GM21447 (cell line): ENCODE measurements around the gene SH3TC2.
"Not testable (repeated sequence)": the region's sequence is repeated elsewhere in the genome, so short reads cannot be mapped to it uniquely, and the experiment has no call there.

Source experiments
- ATAC-seq: cut with Tn5 transposase; IDR thresholded peaks from one replicate; pipeline ENCODE4 v1.9.1; 2021; ENCODE audit not compliant: unreplicated experiment

SH3TC2 gene

DNA sequence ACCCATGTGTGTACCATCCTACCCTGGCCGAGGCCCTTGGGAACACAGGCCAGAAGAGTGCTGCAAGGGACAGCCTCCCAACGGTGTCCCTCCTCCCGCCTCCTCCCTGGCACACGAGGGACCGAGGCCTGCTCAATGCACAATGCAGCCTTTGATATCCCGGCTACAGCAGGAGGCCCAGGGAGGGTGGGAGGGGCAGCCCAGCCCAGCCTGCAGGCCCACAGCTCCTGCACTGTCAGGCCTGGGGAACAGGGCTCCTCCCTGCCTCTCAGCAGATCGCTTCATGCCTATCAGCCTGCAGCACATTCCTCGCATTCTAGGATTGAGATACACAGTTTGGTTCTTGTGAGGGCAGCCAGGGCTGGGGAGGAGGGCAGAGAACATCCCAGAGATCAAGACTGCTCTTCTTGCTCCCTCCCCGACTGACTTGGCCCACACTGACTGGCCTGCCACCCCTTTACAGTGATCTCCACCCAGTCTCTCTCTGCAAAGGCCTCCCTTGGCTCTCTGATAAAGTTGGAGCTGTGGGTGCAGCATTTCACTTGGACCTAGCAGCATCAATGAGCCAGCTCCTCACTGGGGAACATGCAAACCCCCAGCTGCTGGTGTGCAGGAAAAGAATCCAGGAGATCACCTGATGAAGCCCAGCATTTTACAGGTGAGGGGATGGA is at the start of gene SH3TC2:
Gene SH3TC2, minus strand, starts transcription at position 46 of the 671 bp plus-strand sequence. Its CDS starts 40 bp downstream, at position 6.
- ATAC-seq = no peak

DNA sequence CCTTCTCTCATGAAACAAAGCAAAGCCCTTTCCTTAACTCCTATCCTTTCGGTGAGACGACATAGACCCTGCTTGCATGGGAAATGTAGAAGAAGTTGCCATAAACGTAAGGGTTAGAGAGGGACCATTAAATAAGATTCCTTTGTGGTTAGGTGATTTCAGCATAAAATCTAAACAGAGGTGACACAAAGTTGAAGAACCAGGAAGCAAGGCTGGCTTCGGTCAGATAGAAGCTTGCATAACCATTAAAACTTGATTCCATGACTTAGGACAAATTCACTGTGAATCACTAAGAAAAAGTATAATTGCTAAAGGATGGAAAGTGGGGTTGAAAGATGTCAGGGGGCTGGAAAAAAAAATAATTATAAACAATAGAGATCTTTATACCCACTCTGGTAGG is 47.5 kb upstream of the SH3TC2 start:
- no peak for ATAC-seq

DNA sequence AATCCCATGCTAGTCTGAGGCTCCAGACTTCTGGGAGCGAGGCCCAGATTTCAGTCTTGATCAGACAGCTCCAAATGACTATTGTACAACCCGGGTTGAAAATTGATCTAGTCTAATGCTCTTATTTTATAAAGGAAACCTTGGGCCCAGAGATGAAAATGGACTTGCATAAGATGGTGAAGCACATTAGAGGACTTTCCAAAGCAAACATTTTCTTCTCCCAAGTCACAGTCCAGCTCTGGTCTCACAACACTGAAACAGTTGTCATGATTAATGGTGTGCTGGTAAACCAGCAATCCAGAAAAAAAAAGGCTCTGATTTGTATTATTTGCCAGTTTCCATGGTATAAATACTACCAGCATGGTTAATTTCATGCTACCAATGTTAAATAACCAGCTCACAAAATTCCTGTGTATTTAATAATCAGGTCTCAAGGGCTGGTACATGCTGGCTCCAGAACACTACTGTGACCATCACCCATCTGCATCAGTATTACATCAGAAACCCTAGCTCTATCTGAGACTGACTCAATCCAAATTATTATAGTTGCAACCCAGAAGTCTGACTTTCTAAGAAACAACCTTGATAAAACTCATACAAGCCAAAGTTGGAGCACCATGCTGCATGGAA is 45.9 kb upstream of the SH3TC2 start:
- ATAC-seq = no peak

DNA sequence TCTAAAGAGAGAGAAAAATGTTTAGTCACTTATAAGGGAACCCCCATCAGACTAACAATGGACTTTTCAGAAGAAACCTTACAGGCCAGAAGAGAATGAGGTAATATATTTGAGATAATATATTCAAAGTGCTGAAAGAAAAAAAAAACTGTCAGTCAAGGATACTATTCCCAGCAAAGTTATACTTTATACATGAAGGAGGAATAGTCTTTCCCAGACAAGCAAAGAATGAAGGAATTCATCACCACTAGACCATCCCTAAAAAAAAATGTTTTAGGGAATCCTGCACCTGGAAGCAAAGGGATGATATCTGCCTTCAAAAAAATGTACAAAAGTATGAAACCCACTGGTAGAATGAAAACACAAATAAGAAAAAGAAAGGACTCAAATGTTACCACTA is 37.5 kb upstream of the SH3TC2 start:
- no peak for ATAC-seq

DNA sequence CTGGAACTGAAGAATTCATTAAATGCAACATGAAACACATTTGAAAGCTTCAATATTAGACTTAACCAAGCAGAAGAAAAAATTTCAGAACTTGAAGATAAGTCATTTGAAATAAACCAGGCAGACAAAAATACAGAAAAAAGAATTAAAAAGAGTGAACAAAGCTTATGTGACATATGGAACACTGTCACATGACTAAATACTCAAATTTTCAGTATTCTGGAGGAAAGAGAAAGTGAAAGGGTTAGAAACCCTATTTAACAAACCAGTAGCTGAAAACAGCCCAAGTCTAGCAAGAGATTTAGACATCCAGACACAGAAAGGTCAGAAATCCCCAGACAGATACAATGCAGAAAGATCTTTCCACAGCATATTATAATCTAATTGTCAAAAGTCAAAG is 37.1 kb upstream of the SH3TC2 start:
- no peak for ATAC-seq

DNA sequence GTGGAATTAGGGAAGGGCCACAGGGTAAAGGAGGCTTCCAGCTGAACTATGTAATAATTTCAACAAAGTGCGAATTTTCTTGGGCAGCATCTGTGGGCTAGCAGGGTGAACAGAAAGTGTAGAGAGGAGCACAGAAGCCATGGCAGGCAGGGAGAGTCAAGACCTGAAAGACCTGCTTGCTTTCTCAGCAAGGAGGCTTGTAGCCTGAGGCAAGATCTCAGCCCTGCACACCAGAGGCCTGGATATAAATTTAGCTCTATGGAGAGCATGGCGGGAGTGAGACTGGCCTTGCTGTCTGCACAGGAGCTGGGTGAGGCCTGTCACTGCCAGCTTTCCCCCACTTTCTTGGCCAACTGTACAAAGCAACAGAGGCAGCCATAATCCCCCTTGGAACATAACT is 32.1 kb upstream of the SH3TC2 start:
- ATAC-seq = no peak

DNA sequence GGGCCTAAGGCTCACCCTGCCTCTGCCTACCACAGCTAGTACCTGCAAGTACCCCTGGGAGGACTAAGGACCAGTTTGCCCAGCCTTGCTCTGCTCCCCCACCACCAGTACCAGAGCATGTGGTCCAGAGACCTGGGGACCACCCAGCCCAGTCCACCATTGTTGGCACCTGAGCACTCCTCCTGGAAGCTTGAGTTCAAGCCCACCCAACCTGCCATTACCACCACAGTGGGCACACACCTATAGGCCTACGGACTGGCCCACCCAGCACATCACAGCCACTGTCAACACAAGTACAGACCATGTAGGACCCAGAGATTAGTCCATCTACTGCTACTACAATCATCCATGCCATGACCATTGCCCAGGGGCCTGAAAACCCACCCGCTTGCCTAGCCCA is 30.8 kb upstream of the SH3TC2 start:
- no peak for ATAC-seq

DNA sequence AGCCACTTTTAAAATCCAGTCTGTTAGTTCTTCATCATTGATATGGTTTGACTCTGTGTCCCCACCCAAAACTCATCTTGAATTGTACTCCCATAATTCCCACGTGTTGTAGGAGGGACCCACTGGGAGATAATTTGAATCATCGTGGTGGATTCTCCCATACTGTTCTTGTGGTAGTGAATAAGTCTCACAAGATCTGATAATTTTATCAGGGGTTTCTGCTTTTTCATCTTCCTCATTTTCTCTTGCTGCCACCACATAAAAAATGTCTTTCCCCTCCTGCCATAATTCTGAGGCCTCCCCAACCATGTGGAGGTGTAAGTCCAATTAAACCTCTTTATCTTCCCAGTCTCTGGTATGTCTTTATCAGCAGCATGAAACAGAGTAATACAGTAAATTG is 26.9 kb upstream of the SH3TC2 start:
- no peak for ATAC-seq

DNA sequence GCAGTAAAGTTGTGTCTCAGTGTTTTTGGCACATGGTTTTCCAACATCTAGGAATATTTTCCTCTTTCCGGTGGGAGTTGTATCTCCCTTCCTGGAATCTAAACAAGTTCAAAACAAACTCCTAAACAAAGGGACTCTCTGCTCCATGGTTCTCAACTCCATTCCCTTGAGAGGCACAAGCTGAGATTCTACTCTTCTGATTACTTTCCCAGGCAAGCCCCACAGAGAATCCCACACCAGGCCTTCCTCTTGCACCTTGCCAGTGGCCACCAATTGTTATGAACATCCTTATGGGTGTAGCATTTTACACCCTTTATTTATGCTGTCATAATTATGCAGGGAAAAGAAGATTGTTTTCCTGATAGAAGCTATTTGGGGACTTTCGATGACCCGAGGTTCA is 25.8 kb upstream of the SH3TC2 start:
- ATAC-seq = no peak

DNA sequence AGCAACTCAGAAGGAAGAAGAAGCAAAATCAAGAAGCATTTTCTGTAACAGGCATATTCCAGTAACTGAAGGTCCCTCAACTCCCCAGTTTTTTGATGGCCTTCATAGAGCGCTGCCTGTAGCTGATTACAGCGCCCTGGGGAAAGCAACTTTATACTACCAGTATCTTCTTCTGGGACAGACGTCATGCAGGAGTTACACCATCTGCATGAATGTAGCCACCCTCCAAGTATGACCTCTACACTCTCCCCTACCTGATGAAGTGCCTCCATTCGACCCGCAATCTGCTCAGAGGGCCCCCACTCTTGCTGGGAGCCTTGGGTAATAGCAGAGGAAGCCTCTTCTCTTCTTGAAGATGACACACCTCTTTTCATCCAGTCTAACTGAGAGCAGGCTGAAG is 21.0 kb upstream of the SH3TC2 start:
- no peak for ATAC-seq

DNA sequence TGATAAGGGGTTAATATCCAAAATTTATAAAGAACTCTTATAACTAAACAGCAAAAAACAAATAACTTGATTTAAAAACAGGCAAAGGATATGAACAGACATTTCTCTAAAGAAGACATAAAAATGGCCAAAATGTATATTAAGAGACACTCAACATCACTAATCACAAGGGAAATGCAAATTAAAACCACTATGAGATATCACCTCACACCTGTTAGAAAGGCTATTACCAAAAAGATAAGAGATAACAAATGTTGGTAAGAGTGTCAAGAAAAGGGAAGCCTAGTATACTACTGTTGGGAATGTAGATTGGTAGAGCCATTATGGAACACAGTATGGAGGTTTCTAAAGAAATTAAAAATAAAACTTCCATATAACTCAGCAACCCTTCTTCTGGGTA is 19.4 kb upstream of the SH3TC2 start:
- no peak for ATAC-seq

DNA sequence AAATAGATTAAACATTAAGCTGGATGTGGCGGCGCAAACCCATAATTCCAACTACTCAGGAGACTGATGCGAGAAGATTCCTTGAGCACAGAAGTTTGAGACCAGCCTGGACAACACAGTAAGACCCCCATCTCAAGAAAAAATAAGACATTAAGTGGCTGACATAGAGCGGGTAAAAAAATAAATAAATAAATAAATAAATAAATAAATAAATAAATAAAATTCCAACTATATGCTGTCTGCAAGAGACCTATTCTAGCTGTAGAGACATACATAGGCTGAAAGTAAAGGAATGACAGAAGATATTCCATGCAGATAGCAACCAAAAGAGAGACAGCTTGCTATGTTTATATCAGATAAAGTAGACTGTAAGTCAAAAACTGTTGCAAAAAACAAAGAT is 17.4 kb upstream of the SH3TC2 start:
- ATAC-seq = no peak

DNA sequence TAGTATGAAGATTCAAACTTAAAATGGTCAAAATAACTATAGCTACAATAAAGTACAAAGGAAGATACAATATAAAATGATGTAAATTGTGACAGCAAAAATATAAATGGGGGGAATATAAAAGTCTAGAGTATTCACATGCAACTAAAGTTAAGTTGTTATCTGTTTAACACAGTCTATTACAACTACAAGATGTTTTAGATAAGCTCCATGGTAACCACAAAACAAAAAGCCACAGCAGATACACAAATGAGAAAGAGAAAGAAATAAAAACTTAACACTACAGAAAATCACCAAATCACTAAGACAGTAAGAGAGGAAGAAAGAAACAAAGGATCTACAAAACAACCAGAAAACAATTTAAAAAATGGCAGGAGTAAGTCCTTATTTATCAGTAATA is 17.0 kb upstream of the SH3TC2 start:
- ATAC-seq = no peak

DNA sequence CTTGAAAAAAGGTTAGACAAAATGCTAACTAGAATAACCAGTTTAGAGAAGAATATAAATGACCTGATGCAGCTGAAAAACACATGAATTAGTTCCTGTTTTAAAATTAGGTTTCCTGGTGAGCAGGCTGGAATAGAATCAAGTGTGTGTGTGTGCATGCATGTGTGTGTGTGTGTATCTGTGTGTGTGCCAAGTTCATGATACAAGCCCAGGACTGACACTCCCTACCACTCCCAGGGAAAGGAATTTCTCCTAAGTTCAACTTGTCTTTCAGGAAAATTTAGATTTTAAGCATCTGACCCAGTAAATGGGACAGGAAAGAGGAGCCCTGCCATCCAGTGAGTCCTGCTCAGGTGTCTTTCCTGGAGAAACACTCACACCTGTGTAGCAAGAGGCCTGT is 11.2 kb upstream of the SH3TC2 start:
- not testable (repeated sequence) for ATAC-seq

DNA sequence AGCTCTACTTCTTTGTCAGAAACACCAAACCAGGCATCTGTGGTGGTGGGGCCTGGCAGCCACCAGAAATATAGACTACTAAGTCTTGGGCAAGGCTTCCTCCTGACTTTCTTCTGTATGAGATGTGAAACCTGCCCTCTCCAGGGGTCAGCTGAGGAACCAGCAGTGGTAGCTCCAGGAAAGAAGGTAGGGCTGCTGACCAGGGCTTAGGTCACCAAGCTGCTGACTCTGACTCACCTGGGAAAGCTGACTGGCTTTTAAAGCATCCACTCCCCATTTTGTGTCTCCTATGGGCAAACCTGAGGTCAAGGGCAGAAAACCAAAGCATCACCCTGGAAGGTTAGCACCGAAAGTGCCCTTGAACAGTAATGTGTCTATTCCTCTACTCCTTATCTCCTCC is 10.4 kb upstream of the SH3TC2 start:
- no peak for ATAC-seq

DNA sequence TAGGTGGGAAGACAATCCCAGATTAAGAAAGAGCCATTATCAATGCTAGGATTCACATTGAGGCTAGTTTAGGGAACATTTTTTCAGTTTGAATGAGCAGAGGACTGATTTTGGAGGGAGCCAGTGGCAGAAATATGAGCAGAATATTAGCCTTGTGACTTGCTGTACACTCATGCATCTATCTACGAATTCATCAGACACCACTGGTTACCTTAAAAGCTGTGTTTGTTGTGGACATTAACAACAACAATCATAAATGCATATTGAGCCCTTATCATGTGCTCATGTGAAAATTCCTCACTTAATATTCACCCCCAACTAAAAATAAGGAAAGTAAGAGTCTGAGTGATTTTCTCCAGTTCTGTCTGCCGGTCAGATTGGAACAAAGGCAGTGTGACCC is 9.9 kb upstream of the SH3TC2 start:
- ATAC-seq = no peak

DNA sequence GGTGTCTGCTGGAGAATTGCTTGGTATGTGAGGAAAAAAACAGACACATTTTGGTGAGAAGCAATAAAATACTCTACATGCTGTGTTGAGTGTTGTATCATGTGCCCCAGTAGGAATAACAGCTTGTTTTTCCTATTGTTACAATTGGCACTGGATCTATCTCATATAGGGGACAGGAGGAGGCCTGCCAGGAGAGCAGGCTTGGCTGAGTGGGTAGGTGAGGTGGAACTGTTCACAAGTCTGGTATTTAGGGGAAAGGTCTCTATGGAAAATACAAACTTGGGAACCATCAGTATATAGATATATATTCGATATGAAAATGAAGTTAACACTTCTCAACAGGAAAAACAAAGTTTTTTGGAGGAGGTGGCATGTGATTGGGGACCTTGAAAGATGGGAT is 9.5 kb upstream of the SH3TC2 start:
- ATAC-seq = no peak

DNA sequence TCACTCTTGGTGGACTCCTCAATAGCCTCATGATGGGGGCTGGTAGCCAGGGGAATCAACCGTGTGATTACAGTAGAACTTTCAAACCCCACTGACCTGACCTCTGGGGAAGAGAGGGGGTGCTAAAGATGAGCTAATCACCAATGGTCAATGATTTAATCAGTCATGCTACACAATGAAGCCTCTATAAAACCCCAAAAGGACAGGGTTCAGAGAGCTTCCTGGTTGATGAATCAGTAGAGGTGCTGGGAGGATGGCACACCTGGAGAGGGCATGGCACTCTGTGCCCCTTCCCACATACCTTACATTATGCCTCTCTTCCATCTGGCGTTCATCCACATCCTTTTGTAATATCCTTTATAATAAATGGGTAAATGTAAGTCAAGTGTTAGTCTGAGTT is 8.9 kb upstream of the SH3TC2 start:
- ATAC-seq = no peak

DNA sequence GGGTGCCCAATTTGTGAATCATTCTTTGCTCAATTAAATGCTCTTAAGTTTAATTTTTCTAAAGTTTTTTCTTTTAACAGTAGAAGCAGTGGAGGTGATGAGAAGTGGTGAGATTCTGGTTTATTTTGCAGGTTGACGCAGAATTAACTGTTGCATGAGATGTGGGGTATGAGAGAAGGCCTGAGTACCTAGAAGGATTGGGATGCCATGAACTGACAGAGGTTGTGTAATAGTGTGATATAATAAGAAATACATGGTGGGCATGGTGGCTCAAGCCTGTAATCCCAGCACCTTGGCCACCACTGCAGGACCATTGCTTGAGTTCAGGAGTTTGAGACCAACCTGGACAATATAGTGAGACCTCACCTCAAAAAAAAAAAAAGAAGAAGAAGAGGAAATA is 8.4 kb upstream of the SH3TC2 start:
- ATAC-seq = no peak

DNA sequence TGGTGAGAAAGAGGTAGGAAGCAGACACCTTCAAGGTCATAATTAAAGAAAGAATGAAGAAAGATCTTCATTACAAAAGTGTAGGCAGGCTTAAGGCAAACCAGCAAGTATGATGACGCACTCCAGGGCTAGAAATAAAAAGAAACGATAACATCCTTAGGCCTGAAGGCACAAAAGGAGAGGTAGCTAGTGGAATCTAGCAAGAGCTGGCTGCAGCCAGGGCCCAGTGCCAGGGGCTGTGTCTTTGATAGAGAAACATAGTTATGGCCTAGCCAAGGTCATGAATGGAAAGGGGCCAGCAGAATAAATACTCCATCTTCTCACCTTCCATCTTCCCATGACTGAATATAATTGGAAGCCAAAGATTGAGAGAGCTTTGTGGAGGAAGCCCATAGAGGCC is 6.8 kb upstream of the SH3TC2 start:
- ATAC-seq = no peak

DNA sequence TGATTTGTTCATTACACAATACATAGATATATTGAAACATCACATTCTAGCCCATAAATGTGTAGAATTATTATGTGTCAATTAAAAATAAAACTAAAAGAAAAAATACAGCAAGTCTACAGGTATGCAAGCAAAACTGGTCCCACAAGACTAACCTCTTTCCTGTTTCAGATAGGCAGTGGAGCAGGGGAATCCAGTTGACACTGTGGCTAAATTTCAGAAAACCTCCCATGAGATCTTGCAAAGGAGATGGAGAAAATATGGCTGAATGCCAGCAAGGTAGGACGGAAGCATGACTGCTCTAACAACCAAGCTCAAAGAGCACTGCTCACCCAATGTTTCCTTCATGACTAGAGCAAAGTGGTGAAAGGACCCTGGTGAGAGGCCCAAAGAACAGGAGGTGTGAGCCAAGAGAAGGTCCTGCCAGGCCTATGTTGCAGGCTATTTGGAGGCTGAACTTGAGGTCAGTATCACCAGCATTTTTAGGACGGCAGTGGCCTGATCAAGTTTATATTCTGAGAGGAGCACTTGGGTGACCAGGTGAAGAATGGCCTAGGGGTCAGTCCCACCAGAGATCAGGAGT is 1.1 kb upstream of the SH3TC2 start:
- ATAC-seq = no peak

DNA sequence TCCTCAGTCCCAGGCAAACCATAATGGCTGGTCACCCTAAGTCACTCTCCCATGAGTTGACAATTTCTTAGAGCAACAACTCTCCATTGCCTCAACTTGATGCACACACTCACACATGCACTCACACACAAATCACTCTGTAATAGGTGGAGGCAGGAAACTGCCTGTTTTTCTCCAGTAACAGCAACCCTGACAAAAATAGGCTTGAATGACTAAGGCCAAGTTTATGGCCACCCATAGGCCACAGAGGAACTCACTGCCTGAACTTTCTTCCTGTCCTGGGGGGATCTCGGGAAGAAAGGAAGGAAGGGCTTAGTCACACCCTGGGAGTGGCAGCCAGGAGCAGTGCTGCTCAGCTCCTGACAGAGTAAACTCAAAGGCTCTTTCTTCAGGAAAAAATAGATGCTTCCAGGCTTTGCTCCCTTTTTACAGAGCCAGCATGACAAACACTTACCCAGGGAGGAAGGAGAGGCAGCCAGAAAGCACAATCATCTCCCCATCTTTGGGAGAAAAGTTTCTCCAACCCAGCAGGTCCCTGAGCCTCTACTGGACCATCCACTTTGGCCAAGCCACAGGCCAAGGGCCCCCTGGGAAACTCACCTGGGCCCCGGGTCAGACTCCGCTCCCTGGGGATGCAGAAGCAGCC is 368 bp downstream of the SH3TC2 start:
- no peak for ATAC-seq
